Caco-2 (cell line): ENCODE measurements around the gene RNU7-1. TPM values are rescaled to one million over a fixed set of nuclear protein-coding genes. Genes with fewer than 3 reads are reported as not detected.

Source experiments
- BruUV-seq: library from RNA; stranded (reverse); fragments of 400-500 nt; replicated peaks from 2 replicates; lab custom pipeline; 2021; lab: Mats Ljungman, UMichigan
- CTCF ChIA-PET: fragments of 300-600 bp; sonication (Branson Sonifier 250); formaldehyde crosslinking; loops from one replicate; lab custom pipeline; 2022; ENCODE audit warnings: antibody characterized with exemption; lab: Charles Lee
- POLR2A ChIA-PET: fragments of 300-600 bp; sonication (Branson Sonifier 250); formaldehyde crosslinking; loops from one replicate; lab custom pipeline; 2022; ENCODE audit warnings: antibody characterized with exemption; lab: Charles Lee
- DNase-seq, 2 experiments: peaks; one replicate each; pipeline versions ENCODE4 v3.0.0 to v3.0.0-alpha.2; 2020 to 2022
- H3K27me3 ChIP-seq: replicated peaks from 2 replicates; pipeline ENCODE4 v1.6.0; 2011; ENCODE audit warnings: low read length; ENCODE audit not compliant: control insufficient read depth, insufficient read depth
- H3K36me3 ChIP-seq: 2 replicates; pipeline ENCODE4 v1.5.1; 2011; ENCODE audit warnings: low read length; ENCODE audit not compliant: control insufficient read depth, insufficient read depth
- H3K4me1 ChIP-seq: fragments of 250-450 bp; sonication (Bioruptor Pico); 2 replicates; pipeline ENCODE4 v1.5.1; 2020; ENCODE audit warnings: mild to moderate bottlenecking
- H3K4me3 ChIP-seq: 2 replicates; pipeline ENCODE4 v1.5.1; 2011; ENCODE audit warnings: low read depth, mild to moderate bottlenecking, control low read depth, low read length
- H3K9me3 ChIP-seq: fragments of 250-450 bp; sonication (Bioruptor Pico); 2 replicates; pipeline ENCODE4 v1.5.1; 2020; ENCODE audit warnings: mild to moderate bottlenecking, moderate library complexity
- H3K27ac Mint-ChIP-seq: one replicate; pipeline ENCODE4 v1.8.0; 2022; ENCODE audit warnings: mixed read lengths; ENCODE audit not compliant: unreplicated experiment
- H3K27me3 Mint-ChIP-seq: one replicate; pipeline ENCODE4 v1.8.0; 2022; ENCODE audit warnings: mixed read lengths; ENCODE audit not compliant: insufficient read depth, unreplicated experiment
- H3K36me3 Mint-ChIP-seq: one replicate; pipeline ENCODE4 v1.8.0; 2022; ENCODE audit warnings: mild to moderate bottlenecking, mixed read lengths; ENCODE audit not compliant: insufficient read depth, unreplicated experiment
- H3K4me1 Mint-ChIP-seq: one replicate; pipeline ENCODE4 v1.8.0; 2022; ENCODE audit warnings: low read depth, mixed read lengths; ENCODE audit not compliant: unreplicated experiment
- H3K4me3 Mint-ChIP-seq: one replicate; pipeline ENCODE4 v1.8.0; 2022; ENCODE audit warnings: mild to moderate bottlenecking, moderate library complexity, mixed read lengths; ENCODE audit not compliant: unreplicated experiment
- H3K9me3 Mint-ChIP-seq: one replicate; pipeline ENCODE4 v1.8.0; 2022; ENCODE audit warnings: mixed read lengths; ENCODE audit not compliant: unreplicated experiment
- intact Hi-C: fragments of 100-400 bp; cut with micrococcal nuclease; formaldehyde crosslinking; loops from one replicate; pipeline ENCODE4 v1.10.0; 2022; ENCODE audit not compliant: unreplicated experiment
- total RNA-seq: library from RNA; stranded (reverse); gene quantifications from 2 replicates; pipeline ENCODE4 v1.2.3, GENCODE V29; 2022
- TF ChIP-seq, protein P1 (sequence below), 2 experiments: fragments of 200-600 bp in 1 of 2; IDR thresholded peaks; 1 replicate in 1 of 2; 2 replicates in 1 of 2; pipeline versions ENCODE4 v1.5.1 to v1.8.0; 2011 to 2022; ENCODE audit warnings: antibody characterized with exemption in 1 of 2, control low read depth in 1 of 2, inconsistent platforms in 1 of 2, low read depth in 1 of 2, low read length in 1 of 2, mild to moderate bottlenecking in 1 of 2, moderate library complexity in 1 of 2; ENCODE audit not compliant: insufficient read depth in 1 of 2, severe bottlenecking in 1 of 2, unreplicated experiment in 1 of 2

Gene RNU7-1
- total RNA-seq, 1 experiment from 2014 or later, result not detected

- intact Hi-C loops, result loop anchor here (1.0 kb wide), 2 partner anchors 14 to 69 kb away; no protein-coding TSS in a partner anchor
- Histone ChIP-seq H3K9me3 (no peaks in the 10 kb centered on the region), H3K4me3 (peak overlapping the region; percentile 55), H3K27me3 (no peaks in the 10 kb centered on the region), H3K36me3 (peaks cover 12% of the 10 kb centered on the region), H3K4me1 (peaks cover 17% of the 10 kb centered on the region)
- ChIA-PET POLR2A (interaction anchor here (0.6 to 1.3 kb wide), 18 partner anchors 8 to 759 kb away, joined by 3 to 20 read pairs (median 5); partner anchors contain the start of genes ATN1, CDCA3, SPSB2 and USP5), CTCF (interaction anchor here (0.6 to 3.0 kb wide), 17 partner anchors 8 to 737 kb away, joined by 3 to 56 read pairs (median 8); partner anchors contain the start of genes ATN1, CDCA3, GAPDH and SPSB2)
- no peaks in the 10 kb centered on the region for H3K9me3 Mint-ChIP-seq
- H3K4me1 Mint-ChIP-seq, result peaks cover 31% of the 10 kb centered on the region
- DNase-seq, result no peak
- peaks cover 3% of the 10 kb centered on the region for H3K27me3 Mint-ChIP-seq
- TF ChIP-seq, protein P1, sequence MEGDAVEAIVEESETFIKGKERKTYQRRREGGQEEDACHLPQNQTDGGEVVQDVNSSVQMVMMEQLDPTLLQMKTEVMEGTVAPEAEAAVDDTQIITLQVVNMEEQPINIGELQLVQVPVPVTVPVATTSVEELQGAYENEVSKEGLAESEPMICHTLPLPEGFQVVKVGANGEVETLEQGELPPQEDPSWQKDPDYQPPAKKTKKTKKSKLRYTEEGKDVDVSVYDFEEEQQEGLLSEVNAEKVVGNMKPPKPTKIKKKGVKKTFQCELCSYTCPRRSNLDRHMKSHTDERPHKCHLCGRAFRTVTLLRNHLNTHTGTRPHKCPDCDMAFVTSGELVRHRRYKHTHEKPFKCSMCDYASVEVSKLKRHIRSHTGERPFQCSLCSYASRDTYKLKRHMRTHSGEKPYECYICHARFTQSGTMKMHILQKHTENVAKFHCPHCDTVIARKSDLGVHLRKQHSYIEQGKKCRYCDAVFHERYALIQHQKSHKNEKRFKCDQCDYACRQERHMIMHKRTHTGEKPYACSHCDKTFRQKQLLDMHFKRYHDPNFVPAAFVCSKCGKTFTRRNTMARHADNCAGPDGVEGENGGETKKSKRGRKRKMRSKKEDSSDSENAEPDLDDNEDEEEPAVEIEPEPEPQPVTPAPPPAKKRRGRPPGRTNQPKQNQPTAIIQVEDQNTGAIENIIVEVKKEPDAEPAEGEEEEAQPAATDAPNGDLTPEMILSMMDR (IDR thresholded peaks at IDR 0.05; ENCODE audit: insufficient read depth in 1 of 2, low read depth in 1 of 2, low read length in 1 of 2, severe bottlenecking in 1 of 2, unreplicated experiment in 1 of 2), result no peak
- H3K4me3 Mint-ChIP-seq, result peak overlapping the region; percentile 73
- BruUV-seq, result TSS peak; percentile 18
- peak overlapping the region; percentile 92 for H3K27ac Mint-ChIP-seq
- peaks cover 98% of the 10 kb centered on the region for H3K36me3 Mint-ChIP-seq
Measured at GRCh38 chr12:6938353-6939190, 5.0 kb upstream of the RNU7-1 start.

GRCh38 chr12:6939191-6939540 is 4.5 kb upstream of the RNU7-1 start:
- CTCF ChIA-PET, result interaction anchor here (1.5 to 3.0 kb wide), 3 partner anchors 12 to 70 kb away, joined by 5 to 56 read pairs (median 37); partner anchors contain the start of genes ATN1 and SPSB2
- Mint-ChIP-seq H3K36me3 (peaks cover 98% of the 10 kb centered on the region), H3K27me3 (peaks cover 4% of the 10 kb centered on the region), H3K4me1 (peaks cover 36% of the 10 kb centered on the region), H3K9me3 (no peaks in the 10 kb centered on the region), H3K27ac (peak overlapping the region; percentile 54), H3K4me3 (peak overlapping the region; percentile 57)
- BruUV-seq, result no TSS peak
- Histone ChIP-seq H3K27me3 (no peaks in the 10 kb centered on the region), H3K4me1 (peaks cover 17% of the 10 kb centered on the region), H3K9me3 (no peaks in the 10 kb centered on the region), H3K4me3 (no peak overlapping the region), H3K36me3 (peaks cover 11% of the 10 kb centered on the region)
- DNase-seq, result no peak
- POLR2A ChIA-PET, result interaction anchor here (0.8 kb wide), 1 partner anchor 13 kb away, joined by 3 read pairs; no protein-coding TSS in a partner anchor
- TF ChIP-seq, protein P1 (IDR thresholded peaks at IDR 0.05; ENCODE audit: insufficient read depth in 1 of 2, low read depth in 1 of 2, low read length in 1 of 2, severe bottlenecking in 1 of 2, unreplicated experiment in 1 of 2), result no peak
- intact Hi-C loops, result no loop called here

- Histone ChIP-seq H3K36me3 (peaks cover 4% of the 10 kb centered on the region; the same call in 1 of the 2 replicates), H3K4me3 (no peak overlapping the region), H3K4me1 (peaks cover 27% of the 10 kb centered on the region), H3K27me3 (no peaks in the 10 kb centered on the region), H3K9me3 (no peaks in the 10 kb centered on the region)
- POLR2A ChIA-PET, result no interaction called here
- intact Hi-C loops, result no loop called here
- Mint-ChIP-seq H3K9me3 (no peaks in the 10 kb centered on the region), H3K4me1 (peaks cover 41% of the 10 kb centered on the region), H3K27me3 (peaks cover 4% of the 10 kb centered on the region), H3K27ac (peak overlapping the region; percentile 54), H3K4me3 (no peak overlapping the region), H3K36me3 (peaks cover 96% of the 10 kb centered on the region)
- no TSS peak for BruUV-seq
- DNase-seq, result no peak
- TF ChIP-seq, protein P1 (IDR thresholded peaks at IDR 0.05; ENCODE audit: insufficient read depth in 1 of 2, low read depth in 1 of 2, low read length in 1 of 2, severe bottlenecking in 1 of 2, unreplicated experiment in 1 of 2), result no peak
- CTCF ChIA-PET, result no interaction called here
Measured at GRCh38 chr12:6941267-6941666, 2.3 kb upstream of the RNU7-1 start.
